Endometrial microvascular endothelial cells (primary cell): ENCODE results near the gene SEPTIN10. TPM values are rescaled to one million over a fixed set of nuclear protein-coding genes. Genes with fewer than 3 reads are reported as not detected.
"Not testable (repeated sequence)": the region's sequence is repeated elsewhere in the genome, so short reads cannot be mapped to it uniquely, and the experiment has no call there.

ENCODE experiments used
- in situ Hi-C: cut with HindIII; loops from 2 replicates; pipeline ENCODE4 v1.10.0; 2017; ENCODE audit warnings: low sequenced_read_pairs, low pct_unique_long_range_greater_than_20kb; ENCODE audit errors: inconsistent ontology term
- total RNA-seq: library from RNA; depleted of rRNA; stranded (reverse); fragments of >200 nt; gene quantifications from one replicate; pipeline ENCODE4 v1.2.3, GENCODE V29; 2015; ENCODE audit errors: inconsistent ontology term

Gene SEPTIN10
- 102 TPM for total RNA-seq

DNA sequence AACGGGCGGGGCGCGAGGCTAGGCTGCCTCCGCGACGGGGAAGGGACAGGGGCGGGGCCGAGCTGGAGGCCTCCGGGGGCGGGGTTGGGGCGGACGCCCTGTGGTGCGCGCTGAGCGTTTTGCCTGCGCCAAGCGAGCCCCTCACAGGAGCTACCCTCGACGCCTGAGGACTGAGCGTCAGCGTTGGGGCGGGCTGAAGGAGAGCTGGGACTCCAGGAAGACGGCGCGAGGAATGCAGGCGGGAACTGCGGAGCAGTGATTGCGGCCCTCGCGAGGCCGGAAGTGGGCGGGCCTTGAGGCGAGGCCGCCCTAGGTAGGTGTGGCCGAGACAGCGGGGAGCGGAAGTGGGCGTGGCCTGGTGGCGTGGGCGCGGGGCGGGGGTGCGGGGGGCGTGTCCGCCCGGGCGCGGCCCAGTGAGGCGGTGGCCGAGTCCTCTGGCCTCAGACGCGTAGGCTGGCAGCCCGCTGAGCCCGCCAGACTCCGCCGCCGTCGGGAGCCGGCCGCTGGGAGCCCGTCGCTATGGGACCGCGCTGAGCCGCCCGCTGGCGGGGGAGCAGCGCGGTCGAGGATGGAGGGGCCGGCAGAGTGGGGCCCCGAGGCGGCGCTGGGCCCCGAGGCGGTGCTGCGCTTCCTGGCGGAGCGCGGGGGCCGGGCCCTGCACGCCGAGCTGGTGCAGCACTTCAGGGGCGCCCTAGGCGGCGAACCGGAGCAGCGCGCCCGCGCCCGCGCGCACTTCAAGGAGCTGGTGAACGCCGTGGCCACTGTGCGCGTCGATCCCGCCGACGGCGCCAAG lies at the start of gene SEPTIN10, which contains the start of gene SOWAHC:
Gene SEPTIN10 (minus strand): TSS at position 45 of the 793 bp plus-strand sequence. CDS start 139 bp downstream, outside the sequence.
Gene SOWAHC (plus strand): TSS at position 443 of the 793 bp plus-strand sequence. CDS start 126 bp downstream, at position 569.
- in situ Hi-C loops: no loop called here

DNA sequence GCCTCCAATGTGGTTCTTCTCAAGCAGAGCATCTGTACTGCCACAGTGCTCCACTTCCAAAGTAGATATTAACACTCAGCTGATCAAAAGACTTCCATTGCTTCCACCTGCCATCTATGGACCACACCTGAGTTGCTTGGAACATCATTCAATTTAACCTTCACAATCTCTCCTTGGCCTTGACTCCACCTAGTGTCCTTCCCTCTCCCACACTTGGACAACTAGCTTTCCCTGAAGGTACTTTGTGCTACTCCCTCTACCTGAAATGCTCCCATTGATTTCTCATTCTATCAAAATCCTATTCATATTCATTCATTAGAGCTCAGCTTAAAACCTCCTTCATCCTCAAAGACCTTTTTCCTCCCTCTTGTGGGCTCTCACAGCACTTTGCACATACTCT lies 49.1 kb upstream of the SEPTIN10 start:
- in situ Hi-C loops: no loop called here

DNA sequence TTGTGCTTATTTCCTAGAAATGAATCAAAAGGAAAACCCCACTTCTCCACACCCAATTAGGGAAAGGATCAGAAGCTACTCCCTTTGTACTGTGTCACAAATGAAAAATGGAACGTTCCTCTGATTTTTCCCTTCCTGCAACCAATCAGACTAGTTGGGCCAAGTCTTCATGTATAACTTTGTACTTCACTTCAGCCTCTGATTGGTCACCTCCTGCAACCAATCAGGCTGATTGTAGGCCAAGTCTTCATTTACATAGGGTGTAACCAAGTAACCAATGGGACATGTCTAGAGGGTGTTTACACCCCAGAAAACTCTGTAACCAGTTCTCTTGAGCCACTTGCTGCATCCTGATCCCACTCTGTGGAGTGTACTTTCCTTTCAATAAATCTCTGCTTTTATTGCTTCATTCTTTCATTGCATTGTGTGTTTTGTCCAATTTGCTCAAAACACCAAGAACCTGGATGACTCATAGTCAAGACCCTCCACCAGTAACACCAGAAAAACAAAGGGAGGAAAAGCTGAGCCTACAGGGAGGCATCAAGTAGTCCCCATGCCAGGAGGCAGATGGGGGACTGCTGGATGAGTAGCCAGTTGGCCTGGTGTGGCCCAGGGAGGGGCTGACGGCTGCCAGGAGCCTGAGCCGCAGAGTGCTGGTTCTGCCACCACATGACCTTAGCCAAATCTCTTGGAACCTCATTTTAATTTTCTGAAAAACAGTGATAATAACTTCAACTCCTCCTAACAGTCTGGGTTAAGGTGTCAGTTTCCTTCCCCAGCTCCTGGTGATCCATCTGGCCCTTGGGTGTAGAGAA lies 46.5 kb upstream of the SEPTIN10 start:
- in situ Hi-C loops: no loop called here

DNA sequence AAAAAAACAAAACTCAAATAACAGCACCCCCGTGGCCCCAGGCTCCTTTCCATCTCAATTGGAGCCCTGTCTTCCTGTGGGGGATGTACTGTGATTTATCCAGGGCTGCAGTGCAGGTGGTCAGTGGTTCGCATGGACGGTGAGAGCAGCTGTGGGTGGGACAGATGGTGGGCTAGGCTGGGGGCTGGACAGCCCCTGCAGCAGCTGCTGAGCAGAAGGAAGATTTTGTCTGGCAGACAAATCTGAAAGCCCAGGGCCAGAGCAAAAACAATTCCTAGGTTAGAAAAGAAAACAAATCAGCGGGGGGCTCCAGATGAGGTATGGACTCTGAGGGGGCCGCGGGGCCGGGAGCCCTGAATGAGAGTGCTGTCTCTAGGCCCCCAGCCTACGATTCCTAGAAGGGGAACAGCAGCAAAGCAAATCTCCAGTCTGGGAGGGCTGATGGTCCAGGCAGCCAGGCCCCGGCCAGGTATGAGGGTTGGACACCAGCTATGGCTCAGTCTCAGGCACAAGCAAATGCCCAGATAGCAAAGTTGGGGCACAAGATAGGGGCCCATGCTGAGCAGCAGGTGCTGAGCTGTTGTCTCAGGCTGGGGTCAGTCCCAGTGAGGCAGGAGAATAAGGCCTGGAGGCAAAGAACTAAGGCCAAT lies 45.8 kb upstream of the SEPTIN10 start:
- in situ Hi-C loops: no loop called here

DNA sequence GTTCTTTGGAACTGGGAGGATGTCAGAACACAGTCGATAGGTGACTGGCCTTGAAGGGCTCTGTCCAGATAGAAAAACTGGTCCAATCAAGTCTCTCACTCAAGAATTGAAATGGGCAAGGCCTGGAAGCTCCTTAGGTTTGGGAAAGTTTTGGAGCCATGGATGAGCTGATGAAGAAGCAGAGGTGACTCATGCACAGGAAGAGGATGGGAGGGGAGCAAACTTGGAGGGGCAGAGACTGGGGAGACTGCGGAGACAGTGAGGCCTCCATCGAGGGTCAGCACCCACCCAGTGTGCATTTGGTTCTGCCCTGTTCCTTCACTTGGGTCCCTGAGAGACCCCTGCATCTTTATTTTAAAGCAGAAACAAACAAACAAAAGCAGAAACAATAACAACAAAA lies 41.5 kb upstream of the SEPTIN10 start:
- in situ Hi-C loops: no loop called here

DNA sequence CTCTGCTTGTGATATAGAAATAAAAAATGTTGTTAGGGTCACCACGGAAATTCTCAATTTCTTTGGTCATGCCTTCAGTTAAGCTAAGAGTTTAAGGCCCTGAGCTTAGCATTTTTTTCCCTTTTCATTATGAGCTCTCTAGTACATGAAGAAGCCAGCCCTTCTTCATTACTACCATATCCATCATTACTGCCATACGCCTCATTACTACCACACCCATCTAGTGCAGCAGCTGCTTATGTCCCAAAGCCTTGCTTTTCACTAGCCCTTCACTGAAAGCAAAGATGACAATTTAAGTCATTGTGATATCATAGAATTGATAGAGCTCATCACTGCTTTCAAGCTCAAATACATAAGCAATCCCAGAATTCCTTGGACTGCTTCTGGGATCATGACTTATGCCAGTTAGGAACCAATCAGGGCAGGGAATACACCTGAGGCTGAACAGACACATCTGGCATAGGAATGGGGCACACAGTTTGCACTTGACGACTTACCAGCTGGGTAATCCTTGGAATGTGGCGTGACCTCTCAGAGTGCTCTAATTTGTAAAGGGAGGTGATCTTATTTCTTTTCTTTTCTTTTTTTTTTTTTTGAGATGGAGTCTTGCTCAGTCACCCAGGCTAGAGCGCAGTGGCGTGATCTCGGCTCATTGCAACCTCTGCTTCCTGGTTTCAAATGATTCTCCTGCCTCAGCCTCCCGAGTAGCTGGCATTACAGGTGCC lies 40.7 kb upstream of the SEPTIN10 start:
- in situ Hi-C loops: no loop called here

DNA sequence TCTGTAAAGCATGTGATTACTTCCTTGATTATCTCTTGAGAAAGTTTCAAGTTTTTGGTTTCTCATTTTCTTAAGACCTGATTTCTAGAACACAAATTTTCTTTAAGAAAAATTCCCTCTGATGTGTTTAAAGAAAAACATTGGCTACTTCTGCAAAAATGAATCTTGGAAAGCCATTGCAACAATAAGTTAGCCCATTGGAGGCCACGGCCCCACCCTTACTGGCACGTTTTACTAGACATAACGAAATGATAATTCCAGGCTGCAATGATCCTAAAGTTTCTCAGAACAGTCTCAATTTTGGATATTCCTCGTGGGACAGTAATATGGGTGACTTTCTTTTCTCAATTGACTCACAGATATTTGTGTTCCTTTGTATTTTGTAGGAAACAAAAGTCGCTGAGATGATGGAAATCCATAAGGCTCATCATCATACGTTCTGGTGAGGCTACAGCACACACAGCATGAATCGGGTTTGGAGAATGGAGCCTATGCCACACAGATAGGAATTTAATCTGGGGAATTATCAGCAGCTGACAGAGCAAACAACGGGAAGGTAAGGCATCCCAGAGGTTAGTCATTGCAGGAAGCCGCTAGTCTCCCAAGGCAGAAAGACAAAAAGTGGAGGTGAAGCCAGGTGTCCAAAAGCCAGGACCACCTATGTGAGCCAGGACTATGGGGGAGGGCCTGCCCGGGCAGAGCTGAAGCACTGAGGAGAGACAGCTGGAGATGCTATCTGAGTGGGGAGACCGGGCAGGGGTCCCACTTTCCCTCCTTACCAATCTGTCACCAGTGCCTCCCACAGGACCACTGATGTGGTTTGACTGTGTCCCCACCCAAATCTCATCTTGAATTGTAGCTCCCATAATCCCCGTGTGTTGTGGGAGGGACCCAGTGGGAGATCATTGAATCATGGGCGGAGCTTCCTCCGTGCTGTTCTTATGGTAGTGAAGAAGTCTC lies 36.2 kb upstream of the SEPTIN10 start:
- in situ Hi-C loops: no loop called here

DNA sequence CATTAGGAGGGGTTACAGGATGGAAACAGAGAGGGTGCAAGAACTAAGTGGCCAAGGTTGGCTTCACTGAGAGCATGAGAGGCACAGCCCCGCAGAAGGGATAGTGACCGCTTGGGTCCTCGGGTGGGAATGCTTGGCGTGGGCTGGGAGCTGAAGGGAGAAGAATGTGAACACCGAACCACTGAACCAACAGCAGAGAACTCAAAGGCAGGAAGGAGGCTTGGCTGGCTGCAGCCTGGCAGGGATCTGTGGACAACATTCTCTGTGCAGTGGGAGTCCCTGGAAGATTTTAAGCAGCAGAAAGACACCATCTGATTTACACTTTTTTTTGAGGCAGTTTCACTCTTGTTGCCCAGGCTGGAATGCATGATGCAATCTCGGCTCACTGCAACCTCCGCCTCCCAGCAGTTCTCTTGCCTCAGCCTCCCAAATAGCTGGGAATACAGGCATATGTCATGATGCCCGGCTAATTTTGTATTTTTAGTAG lies 34.3 kb upstream of the SEPTIN10 start:
- in situ Hi-C loops: no loop called here

DNA sequence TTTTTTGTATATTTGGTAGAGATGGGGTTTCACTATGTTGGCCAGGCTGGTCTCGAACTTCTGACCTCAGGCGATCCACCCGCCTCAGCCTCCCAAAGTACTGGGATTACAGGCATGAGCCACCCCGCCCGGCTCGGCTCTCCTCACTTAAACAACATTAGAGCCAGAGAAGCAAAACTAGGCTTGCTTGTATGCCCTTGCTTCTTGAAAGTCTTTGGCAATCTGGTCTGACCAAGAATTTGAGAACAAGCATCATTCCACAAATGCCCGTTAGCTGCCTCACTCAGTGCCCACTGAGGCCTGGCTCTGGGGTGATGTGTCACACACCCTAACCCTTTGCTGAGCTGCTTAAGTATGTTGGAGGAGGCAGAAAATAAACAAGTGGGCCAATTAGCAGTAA lies 33.9 kb upstream of the SEPTIN10 start:
- in situ Hi-C loops: no loop called here

DNA sequence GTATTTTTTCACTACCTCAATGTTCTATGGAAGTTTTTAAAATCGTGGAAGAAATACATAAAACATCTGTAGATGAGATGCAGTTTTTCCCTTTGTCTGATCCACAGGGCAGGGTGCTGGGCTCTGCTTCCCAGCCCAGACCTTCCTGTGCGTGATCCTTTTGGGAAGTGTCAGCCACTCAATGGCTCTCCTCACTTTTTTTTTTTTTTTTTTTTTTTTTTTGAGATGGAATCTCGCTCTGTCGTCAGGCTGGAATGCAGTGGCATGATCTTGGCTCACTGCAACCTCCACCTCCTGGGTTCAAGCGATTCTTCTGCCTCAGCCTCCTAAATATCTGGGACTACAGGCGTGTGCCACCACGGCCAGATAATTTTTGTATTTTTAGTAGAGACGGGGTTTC lies 33.2 kb upstream of the SEPTIN10 start:
- in situ Hi-C loops: no loop called here

DNA sequence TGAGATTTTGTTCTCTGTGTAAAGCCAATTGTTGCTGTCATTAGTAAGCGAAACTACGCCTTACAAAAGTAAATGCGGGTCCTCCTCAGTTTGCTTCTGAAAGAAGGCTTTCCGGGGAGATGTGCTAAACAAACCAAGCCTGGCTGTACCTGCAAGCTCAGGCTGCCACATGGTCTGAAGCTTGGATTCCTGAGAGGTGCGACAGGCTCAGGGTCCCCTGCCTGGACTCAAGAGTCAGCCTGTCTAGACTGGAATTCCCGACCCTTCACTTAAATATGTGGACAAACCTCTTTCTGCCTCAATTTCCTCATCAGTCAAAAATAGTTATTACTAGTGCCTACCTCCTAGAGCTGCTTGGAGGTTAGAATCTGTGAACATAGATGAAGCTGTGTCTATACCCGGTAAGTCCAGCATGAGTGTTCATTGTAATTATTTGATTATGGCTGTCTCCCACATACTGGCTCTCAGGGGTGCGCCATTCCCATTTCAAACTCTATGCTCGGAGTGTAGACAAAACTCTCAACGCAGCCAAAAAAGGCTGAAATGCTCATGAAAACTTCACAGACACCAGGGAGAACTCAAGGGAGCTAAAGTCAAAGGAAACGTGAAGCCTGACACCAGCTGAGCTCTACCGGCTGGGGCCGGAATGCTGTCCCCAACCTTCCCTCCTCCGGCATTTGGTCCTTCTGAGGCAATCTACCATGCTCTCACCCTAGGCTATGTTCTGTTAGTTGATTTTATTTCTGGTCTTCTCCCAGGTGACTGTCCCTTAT lies 31.8 kb upstream of the SEPTIN10 start:
- in situ Hi-C loops: no loop called here

DNA sequence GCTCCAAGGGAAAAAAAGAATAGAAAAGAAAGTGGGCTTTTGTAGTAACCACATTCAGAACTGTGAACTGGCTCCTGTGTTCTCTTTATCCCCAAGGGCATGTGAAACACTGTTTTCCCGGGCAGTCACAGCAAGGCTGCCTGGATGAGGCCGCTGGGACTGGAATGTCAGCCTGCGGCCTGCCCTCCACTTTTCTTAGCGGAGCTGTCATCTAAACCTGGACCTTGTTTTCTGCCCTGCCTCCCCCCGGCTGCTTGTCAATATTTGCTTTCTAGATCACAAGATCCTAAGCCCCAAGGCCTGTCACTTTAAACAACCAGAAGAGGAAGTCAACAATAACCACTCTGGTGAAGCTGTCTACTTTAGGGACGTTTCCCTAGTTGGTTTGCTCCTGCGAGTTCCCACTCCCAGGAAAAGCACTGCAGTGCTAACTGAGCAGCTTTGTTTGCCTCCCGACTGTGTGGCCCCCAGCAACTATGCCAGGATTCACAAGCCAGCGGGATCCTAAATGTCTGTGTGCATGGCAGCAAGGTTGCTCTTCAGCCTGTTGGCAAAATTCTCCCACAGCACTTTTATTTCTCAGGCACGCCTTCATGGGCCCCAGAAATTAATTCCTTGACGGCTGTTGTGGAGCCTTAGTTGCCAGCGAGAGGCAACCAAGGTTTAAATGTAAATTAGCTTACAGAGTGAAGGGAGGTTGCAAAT lies 31.0 kb upstream of the SEPTIN10 start:
- in situ Hi-C loops: no loop called here

DNA sequence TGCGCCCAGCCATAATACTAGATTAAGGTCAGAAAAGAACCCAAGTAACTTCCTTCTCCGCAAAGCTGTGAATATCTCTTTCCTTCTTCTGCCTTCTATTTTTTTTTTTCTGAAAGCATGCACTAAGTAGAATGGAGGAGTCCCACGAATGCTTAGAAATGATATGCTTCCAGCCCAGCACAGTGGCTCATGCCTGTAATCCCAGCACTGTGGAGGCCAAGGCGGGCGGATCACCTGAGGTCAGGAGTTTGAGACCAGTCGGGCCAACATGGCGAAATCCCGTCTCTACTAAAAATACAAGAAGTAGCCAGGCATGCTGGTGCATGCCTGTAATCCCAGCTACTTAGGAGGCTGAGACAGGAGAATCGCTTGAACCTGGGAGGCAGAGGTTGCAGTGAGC lies 26.2 kb upstream of the SEPTIN10 start:
- in situ Hi-C loops: not testable (repeated sequence)

DNA sequence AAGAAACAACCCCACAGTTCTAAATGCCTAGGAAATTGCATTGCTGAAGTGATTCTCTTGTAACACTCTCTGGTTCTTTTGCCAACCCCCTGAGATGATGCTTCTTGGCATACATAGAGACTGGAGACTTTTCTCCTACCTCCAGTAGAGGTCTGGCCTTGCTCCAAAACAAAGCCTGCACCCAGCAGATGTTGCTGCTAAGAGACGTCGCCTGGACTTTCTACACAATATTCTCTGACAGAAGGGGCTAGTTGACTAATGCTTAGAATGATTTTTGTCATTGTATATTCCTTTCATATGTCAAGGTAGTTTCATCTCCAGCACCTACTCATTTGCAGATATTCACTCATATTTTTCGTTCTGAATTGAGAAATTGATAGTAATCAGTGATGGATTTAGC lies 25.0 kb upstream of the SEPTIN10 start:
- in situ Hi-C loops: no loop called here

DNA sequence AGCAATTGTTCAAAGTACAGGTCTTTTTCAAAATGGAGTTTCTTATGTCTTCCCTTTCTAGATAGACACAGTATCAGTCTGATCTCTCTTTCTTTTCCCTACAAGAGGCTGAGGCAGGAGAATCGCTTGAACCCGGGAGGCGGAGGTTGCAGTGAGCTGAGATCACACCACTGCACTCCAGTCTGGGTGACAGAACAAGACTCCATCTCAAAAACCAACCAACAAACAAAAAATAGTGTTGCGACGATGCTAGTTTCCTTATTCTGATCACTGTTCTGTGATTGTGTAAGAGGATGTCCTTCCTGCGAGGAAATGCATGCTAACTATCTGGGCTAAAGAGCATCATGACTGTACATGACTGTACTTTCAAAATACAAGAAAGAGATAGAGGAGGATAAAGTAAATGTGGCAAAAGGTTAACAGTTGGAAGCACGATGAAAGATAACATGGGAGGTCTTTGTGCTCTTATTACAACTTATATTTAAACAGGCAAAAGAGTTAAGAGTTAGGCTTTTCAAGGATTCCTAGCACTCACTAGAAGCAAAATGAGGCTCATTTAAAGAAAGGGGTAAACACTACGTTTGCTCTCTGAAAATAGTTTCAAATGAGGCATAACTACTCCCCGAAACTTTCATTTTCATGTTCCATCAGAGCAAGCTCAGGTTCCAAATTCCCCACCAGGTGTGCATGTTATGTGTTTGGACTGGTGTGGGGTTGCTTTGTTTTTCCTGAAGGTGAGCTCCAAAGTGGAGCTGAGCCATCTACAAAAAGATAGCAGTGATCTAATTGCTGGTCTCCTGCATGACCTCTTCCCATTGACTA lies 24.2 kb upstream of the SEPTIN10 start:
- in situ Hi-C loops: no loop called here

DNA sequence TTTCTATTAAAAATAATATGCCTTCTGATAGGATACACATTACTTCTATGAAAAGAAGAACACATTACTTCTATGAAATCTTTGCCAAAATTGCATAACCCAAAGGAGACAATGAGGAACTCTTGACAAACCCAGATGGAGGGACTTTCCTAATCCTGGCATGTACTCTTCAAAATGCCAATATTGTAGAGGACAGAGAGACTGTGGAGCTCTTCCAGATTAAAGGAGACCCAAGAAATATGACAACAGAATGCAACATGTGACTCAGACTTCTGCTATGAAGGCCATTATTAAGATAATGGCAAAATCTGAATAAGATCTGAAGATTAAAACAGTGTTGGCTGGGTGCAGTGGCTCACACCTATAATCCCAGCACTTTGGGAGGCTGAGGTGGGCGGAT lies 22.6 kb upstream of the SEPTIN10 start:
- in situ Hi-C loops: no loop called here
